Astrocyte (in vitro differentiated cells and primary cell): ENCODE measurements around the gene PIK3R3.

Source experiments
- EZH2 ChIP-seq: IDR thresholded peaks from 2 replicates; pipeline ENCODE4 v1.6.1; 2012; ENCODE audit warnings: mild to moderate bottlenecking, low read length, inconsistent platforms; ENCODE audit not compliant: insufficient read depth
- TF ChIP-seq, protein P1 (sequence below): IDR thresholded peaks from 2 replicates; pipeline ENCODE4 v1.5.1; 2011; ENCODE audit warnings: low read depth, mild to moderate bottlenecking, inconsistent platforms, low read length, moderate library complexity; ENCODE audit not compliant: insufficient read depth

DNA sequence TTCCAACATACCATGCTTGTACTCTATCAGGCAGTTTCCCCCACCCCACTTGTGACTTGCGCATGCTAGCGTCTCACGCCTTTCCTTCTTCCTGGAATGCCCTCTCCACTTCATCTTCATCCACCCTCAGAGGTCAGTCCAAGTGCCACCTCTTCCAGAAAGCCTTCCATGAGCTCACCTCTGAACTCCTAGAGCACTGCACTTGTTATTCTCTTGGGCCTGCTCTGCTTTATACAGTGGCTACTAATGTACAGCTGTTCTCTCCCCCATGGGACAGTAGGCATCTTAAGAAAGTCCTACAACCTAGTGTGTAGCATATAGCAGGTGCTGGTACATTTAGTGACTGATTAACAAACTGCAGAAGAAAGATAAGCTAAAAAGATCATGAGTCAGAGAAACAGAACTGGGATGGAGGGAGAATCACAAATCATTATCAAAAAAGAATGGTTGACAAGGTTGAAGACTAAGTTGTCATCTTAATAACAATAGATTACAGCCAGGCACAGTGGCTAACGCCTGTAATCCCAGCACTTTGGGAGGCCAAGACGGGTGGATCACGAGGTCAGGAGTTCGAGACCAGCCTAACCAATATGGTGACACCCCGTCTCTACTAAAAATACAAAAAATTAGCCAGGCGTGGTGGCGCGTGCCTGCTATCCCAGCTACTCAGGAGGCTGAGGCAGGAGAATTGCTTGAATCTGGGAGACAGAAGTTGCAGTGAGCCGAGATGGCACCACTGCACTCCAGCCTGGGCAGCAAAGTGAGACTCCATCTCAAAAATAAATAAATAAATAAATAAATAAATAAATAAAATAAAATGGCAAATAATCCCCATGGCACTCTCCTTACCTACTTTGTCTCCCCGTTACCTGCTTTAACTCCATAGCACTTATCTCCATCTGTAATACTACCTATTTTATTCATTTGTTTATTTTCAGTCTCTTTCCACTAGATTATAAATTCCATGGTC is 26.2 kb upstream of the PIK3R3 start:
- TF ChIP-seq EZH2 = no peak
- TF ChIP-seq, protein P1, sequence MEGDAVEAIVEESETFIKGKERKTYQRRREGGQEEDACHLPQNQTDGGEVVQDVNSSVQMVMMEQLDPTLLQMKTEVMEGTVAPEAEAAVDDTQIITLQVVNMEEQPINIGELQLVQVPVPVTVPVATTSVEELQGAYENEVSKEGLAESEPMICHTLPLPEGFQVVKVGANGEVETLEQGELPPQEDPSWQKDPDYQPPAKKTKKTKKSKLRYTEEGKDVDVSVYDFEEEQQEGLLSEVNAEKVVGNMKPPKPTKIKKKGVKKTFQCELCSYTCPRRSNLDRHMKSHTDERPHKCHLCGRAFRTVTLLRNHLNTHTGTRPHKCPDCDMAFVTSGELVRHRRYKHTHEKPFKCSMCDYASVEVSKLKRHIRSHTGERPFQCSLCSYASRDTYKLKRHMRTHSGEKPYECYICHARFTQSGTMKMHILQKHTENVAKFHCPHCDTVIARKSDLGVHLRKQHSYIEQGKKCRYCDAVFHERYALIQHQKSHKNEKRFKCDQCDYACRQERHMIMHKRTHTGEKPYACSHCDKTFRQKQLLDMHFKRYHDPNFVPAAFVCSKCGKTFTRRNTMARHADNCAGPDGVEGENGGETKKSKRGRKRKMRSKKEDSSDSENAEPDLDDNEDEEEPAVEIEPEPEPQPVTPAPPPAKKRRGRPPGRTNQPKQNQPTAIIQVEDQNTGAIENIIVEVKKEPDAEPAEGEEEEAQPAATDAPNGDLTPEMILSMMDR = no peak
